HepG2 (cell line): ENCODE measurements around the gene ZBTB46. TPM values are rescaled to one million over a fixed set of nuclear protein-coding genes. Genes with fewer than 3 reads are reported as not detected.
A peak's percentile ranks its signal among the peaks of the same experiment; 100 is the strongest.

Source experiments
- HDAC6 ChIP-seq: fragments of 200-600 bp; sonication (generic); IDR thresholded peaks from 2 replicates; pipeline ENCODE4 v1.7.0; 2017; ENCODE audit warnings: mild to moderate bottlenecking, antibody characterized with exemption, low read length, low read depth
- KAT2B ChIP-seq: fragments of 150-350 bp; IDR thresholded peaks from 2 replicates; pipeline ENCODE4 v1.6.1; 2014; ENCODE audit warnings: low read depth, low read length, borderline replicate concordance
- LRRFIP1 ChIP-seq: sonication (generic); formaldehyde crosslinking; conservative IDR thresholded peaks from 2 replicates; pipeline ENCODE4 v1.4.0; 2020; ENCODE audit warnings: missing genetic modification reagents
- NAIF1 ChIP-seq: sonication (generic); formaldehyde crosslinking; IDR thresholded peaks from 2 replicates; pipeline ENCODE4 v1.5.0; 2020; ENCODE audit warnings: mild to moderate bottlenecking, missing genetic modification reagents, borderline replicate concordance
- NFIB ChIP-seq: sonication (generic); formaldehyde crosslinking; IDR thresholded peaks from 2 replicates; pipeline ENCODE4 v1.9.0; 2021; ENCODE audit warnings: missing genetic modification reagents, mild to moderate bottlenecking, borderline replicate concordance
- NR3C1 ChIP-seq: sonication (generic); formaldehyde crosslinking; IDR thresholded peaks from 2 replicates; pipeline ENCODE4 v1.4.0; 2020; ENCODE audit warnings: missing genetic modification reagents
- PHF5A ChIP-seq: IDR thresholded peaks from one replicate; pipeline ENCODE4 v1.6.1; 2018; ENCODE audit warnings: low read depth, missing genetic modification reagents; ENCODE audit not compliant: unreplicated experiment
- PLRG1 ChIP-seq: fragments of 450-650 bp; conservative IDR thresholded peaks from 2 replicates; pipeline ENCODE4 v1.6.1; 2016
- RXRA ChIP-seq: sonication (generic); formaldehyde crosslinking; IDR thresholded peaks from 2 replicates; pipeline ENCODE4 v1.5.1; 2020; ENCODE audit warnings: missing genetic modification reagents
- THAP11 ChIP-seq: IDR thresholded peaks from 2 replicates; pipeline ENCODE4 v1.6.1; 2016; ENCODE audit warnings: missing biosample characterization, missing genetic modification reagents
- ZFP36 ChIP-seq: fragments of 150-350 bp; IDR thresholded peaks from 2 replicates; pipeline ENCODE4 v1.6.1; 2018; ENCODE audit warnings: borderline replicate concordance, low read length, low read depth; ENCODE audit not compliant: partially characterized antibody
- ZNF101 ChIP-seq: sonication (generic); formaldehyde crosslinking; IDR thresholded peaks from 2 replicates; pipeline ENCODE4 v1.4.0; 2020; ENCODE audit warnings: mild to moderate bottlenecking, low read depth, missing genetic modification reagents, borderline replicate concordance
- ZNF282 ChIP-seq: fragments of 450-650 bp; IDR thresholded peaks from 2 replicates; pipeline ENCODE4 v1.6.1; 2018; ENCODE audit not compliant: partially characterized antibody
- ZNF691 ChIP-seq: sonication (generic); formaldehyde crosslinking; IDR thresholded peaks from 2 replicates; pipeline ENCODE4 v1.4.0; 2020; ENCODE audit warnings: missing genetic modification reagents, low read depth, mild to moderate bottlenecking, borderline replicate concordance
- ZNF879 ChIP-seq: sonication (generic); formaldehyde crosslinking; IDR thresholded peaks from 2 replicates; pipeline ENCODE4 v1.8.1; 2023; ENCODE audit warnings: missing genetic modification reagents
- polyA plus RNA-seq, 8 experiments: library from polyadenylated mRNA; depleted of rRNA in 3 of 8; stranded (reverse) in 7 of 8; unstranded in 1 of 8; fragments of >200 nt; fragmentation: Illumina TruSeq in 4 of 8; extraction: Trizol in 4 of 8; gene quantifications; 2 replicates each; pipeline versions ENCODE4 v1.2.1 to v1.2.3, GENCODE V29; 2011 to 2016; ENCODE audit warnings: low read depth in 4 of 8, missing spikeins in 1 of 8, mixed read lengths in 1 of 8; ENCODE audit not compliant: insufficient read depth in 1 of 8
- total RNA-seq, 5 experiments: library from RNA; depleted of rRNA; stranded (reverse); fragments of >200 nt; fragmentation: Illumina TruSeq; extraction: Trizol; gene quantifications; 2 replicates each; pipeline ENCODE4 v1.2.3, GENCODE V29; 2016; ENCODE audit warnings: low read depth in 1 of 5
- TF ChIP-seq, protein P1 (sequence below): IDR thresholded peaks from 2 replicates; pipeline ENCODE4 v1.6.1; 2016; ENCODE audit warnings: low read depth, missing genetic modification reagents, missing compliant biosample characterization
- TF ChIP-seq, protein P2 (sequence below): sonication (generic); formaldehyde crosslinking; IDR thresholded peaks from 2 replicates; pipeline ENCODE4 v1.5.0; 2020; ENCODE audit warnings: mild to moderate bottlenecking, missing genetic modification reagents
- TF ChIP-seq, protein P3 (sequence below): sonication (generic); formaldehyde crosslinking; IDR thresholded peaks from 2 replicates; pipeline ENCODE4 v1.5.0; 2020; ENCODE audit warnings: missing genetic modification reagents

Gene ZBTB46
- total and polyA plus RNA-seq, 2 of the 13 experiments (the other 11 are each of a cell fraction or from before 2014, with no cell fraction given) = 1.6 to 13.5 TPM

DNA sequence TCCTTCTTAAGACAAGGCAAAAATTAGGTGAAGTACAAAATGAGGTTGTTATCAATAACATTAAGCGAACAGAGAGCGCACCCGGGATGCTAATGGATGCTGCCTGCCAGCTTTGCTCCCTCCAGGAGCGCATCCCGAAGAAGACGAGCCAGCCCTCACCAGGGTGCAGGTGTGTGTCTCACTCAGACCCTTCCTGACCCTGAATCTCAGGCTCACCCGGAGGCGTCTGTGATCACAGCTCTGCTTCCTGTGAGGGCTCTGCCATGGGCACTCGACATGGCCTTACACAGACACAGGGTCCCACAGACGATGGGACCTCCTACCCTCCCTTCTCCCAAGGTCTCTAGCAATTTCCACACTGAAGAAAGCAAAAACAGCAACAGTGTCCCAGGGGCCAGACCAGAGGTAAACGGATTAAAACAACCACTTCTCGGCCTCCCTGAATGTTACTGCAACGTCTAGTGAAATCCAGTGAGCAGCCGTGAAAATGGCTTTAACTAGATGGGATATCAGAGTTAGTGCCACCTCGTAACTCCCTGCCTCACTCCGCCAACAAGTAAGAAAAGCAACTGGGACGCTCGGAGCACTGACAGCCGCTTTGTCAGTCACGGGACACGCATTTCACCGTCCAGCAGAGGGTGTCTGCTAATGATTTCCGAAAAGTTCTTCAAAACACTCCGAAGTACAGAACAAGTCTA is 11.7 kb downstream of the ZBTB46 start (continued):
- TF ChIP-seq, protein P1, sequence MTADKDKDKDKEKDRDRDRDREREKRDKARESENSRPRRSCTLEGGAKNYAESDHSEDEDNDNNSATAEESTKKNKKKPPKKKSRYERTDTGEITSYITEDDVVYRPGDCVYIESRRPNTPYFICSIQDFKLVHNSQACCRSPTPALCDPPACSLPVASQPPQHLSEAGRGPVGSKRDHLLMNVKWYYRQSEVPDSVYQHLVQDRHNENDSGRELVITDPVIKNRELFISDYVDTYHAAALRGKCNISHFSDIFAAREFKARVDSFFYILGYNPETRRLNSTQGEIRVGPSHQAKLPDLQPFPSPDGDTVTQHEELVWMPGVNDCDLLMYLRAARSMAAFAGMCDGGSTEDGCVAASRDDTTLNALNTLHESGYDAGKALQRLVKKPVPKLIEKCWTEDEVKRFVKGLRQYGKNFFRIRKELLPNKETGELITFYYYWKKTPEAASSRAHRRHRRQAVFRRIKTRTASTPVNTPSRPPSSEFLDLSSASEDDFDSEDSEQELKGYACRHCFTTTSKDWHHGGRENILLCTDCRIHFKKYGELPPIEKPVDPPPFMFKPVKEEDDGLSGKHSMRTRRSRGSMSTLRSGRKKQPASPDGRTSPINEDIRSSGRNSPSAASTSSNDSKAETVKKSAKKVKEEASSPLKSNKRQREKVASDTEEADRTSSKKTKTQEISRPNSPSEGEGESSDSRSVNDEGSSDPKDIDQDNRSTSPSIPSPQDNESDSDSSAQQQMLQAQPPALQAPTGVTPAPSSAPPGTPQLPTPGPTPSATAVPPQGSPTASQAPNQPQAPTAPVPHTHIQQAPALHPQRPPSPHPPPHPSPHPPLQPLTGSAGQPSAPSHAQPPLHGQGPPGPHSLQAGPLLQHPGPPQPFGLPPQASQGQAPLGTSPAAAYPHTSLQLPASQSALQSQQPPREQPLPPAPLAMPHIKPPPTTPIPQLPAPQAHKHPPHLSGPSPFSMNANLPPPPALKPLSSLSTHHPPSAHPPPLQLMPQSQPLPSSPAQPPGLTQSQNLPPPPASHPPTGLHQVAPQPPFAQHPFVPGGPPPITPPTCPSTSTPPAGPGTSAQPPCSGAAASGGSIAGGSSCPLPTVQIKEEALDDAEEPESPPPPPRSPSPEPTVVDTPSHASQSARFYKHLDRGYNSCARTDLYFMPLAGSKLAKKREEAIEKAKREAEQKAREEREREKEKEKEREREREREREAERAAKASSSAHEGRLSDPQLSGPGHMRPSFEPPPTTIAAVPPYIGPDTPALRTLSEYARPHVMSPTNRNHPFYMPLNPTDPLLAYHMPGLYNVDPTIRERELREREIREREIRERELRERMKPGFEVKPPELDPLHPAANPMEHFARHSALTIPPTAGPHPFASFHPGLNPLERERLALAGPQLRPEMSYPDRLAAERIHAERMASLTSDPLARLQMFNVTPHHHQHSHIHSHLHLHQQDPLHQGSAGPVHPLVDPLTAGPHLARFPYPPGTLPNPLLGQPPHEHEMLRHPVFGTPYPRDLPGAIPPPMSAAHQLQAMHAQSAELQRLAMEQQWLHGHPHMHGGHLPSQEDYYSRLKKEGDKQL (CRISPR knock-in tag) = no peak
- TF ChIP-seq, protein P2, sequence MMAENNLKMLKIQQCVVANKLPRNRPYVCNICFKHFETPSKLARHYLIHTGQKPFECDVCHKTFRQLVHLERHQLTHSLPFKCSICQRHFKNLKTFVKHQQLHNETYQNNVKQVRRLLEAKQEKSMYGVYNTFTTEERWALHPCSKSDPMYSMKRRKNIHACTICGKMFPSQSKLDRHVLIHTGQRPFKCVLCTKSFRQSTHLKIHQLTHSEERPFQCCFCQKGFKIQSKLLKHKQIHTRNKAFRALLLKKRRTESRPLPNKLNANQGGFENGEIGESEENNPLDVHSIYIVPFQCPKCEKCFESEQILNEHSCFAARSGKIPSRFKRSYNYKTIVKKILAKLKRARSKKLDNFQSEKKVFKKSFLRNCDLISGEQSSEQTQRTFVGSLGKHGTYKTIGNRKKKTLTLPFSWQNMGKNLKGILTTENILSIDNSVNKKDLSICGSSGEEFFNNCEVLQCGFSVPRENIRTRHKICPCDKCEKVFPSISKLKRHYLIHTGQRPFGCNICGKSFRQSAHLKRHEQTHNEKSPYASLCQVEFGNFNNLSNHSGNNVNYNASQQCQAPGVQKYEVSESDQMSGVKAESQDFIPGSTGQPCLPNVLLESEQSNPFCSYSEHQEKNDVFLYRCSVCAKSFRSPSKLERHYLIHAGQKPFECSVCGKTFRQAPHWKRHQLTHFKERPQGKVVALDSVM = no peak
- TF ChIP-seq NAIF1 (no peak), ZNF282 (no peak), KAT2B (no peak), NR3C1 (no peak), PLRG1 (no peak), HDAC6 (no peak), ZNF101 (no peak), NFIB (CRISPR knock-in tag) (no peak), ZNF879 (CRISPR knock-in tag) (0 out of 2 replicates have a peak, but pooled peaks have one; percentile 34), PHF5A (no peak), ZNF691 (CRISPR knock-in tag) (0 out of 2 replicates have a peak, but pooled peaks have one; percentile 16), RXRA (no peak), LRRFIP1 (no peak), ZFP36 (no peak), THAP11 (CRISPR knock-in tag) (no peak)
- TF ChIP-seq, protein P3, sequence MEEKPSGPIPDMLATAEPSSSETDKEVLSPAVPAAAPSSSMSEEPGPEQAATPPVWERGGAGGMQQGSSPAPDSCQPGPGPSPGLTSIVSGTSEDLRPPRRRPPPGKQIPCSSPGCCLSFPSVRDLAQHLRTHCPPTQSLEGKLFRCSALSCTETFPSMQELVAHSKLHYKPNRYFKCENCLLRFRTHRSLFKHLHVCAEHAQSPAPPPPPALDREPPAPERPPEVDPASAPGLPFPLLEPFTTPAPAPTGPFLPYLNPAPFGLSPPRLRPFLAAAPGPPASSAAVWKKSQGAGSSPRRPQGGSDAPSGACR (CRISPR knock-in tag) = no peak
